SK-N-SH treated with all-trans-retinoic acid at 6 μM for 48 hours (cell line): ENCODE results near the gene ZNHIT2.
"Not testable (repeated sequence)": the region's sequence is repeated elsewhere in the genome, so short reads cannot be mapped to it uniquely, and the experiment has no call there.

ENCODE experiments used
- ATAC-seq: fragments of 200-7000 bp; cut with Tn5 transposase; 3 replicates; pipeline ENCODE4 v1.9.1; 2020; ENCODE audit warnings: mild to moderate bottlenecking, moderate library complexity
- ARNTL ChIP-seq: fragments of 450-650 bp; formaldehyde crosslinking; IDR thresholded peaks from 2 replicates; pipeline ENCODE4 v1.5.0; 2020; ENCODE audit warnings: low read depth, mild to moderate bottlenecking, moderate library complexity, borderline replicate concordance
- BACH2 ChIP-seq: fragments of 250-450 bp; sonication (Bioruptor Pico); IDR thresholded peaks from 2 replicates; pipeline ENCODE4 v1.9.0; 2021; ENCODE audit warnings: mild to moderate bottlenecking, borderline replicate concordance
- CSDC2 ChIP-seq: fragments of 250-450 bp; sonication (Bioruptor Pico); IDR thresholded peaks from 2 replicates; pipeline ENCODE4 v1.5.0; 2020; ENCODE audit warnings: mild to moderate bottlenecking, moderate library complexity
- ESRRG ChIP-seq: fragments of 250-450 bp; sonication (Bioruptor Pico); IDR thresholded peaks from 2 replicates; pipeline ENCODE4 v1.6.1; 2021; ENCODE audit warnings: mild to moderate bottlenecking
- GLIS3 ChIP-seq: fragments of 250-450 bp; sonication (Bioruptor Pico); IDR thresholded peaks from 2 replicates; pipeline ENCODE4 v1.5.0; 2020; ENCODE audit warnings: mild to moderate bottlenecking, moderate library complexity
- ISL1 ChIP-seq: fragments of 250-450 bp; sonication (Bioruptor Pico); IDR thresholded peaks from 2 replicates; pipeline ENCODE4 v2.1.2; 2022; ENCODE audit warnings: mild to moderate bottlenecking, moderate library complexity
- OSR1 ChIP-seq: fragments of 250-450 bp; sonication (Bioruptor Pico); IDR thresholded peaks from 2 replicates; pipeline ENCODE4 v1.8.0; 2022; ENCODE audit warnings: moderate library complexity, mild to moderate bottlenecking, inconsistent platforms
- PPARA ChIP-seq: fragments of 250-450 bp; sonication (Bioruptor Pico); IDR thresholded peaks from 2 replicates; pipeline ENCODE4 v1.5.0; 2020; ENCODE audit warnings: mild to moderate bottlenecking, borderline replicate concordance
- SNAI2 ChIP-seq: fragments of 250-450 bp; sonication (Bioruptor Pico); IDR thresholded peaks from 2 replicates; pipeline ENCODE4 v1.5.0; 2020; ENCODE audit warnings: mild to moderate bottlenecking, moderate library complexity
- TCF4 ChIP-seq: fragments of 250-450 bp; sonication (Bioruptor Pico); IDR thresholded peaks from 2 replicates; pipeline ENCODE4 v1.8.0; 2021; ENCODE audit warnings: mild to moderate bottlenecking, moderate library complexity, borderline replicate concordance
- TOX ChIP-seq: fragments of 250-450 bp; sonication (Bioruptor Pico); IDR thresholded peaks from 2 replicates; pipeline ENCODE4 v1.8.0; 2021; ENCODE audit warnings: mild to moderate bottlenecking, moderate library complexity, borderline replicate concordance
- ZC3H10 ChIP-seq: fragments of 250-450 bp; sonication (Bioruptor Pico); IDR thresholded peaks from 2 replicates; pipeline ENCODE4 v1.5.1; 2021; ENCODE audit warnings: mild to moderate bottlenecking, moderate library complexity
- ZFP3 ChIP-seq: fragments of 250-450 bp; sonication (Bioruptor Pico); IDR thresholded peaks from 2 replicates; pipeline ENCODE4 v1.5.0; 2020; ENCODE audit warnings: mild to moderate bottlenecking, moderate library complexity
- ZFP30 ChIP-seq: fragments of 450-650 bp; formaldehyde crosslinking; IDR thresholded peaks from 2 replicates; pipeline ENCODE4 v1.5.0; 2022; ENCODE audit warnings: mild to moderate bottlenecking, moderate library complexity
- ZNF565 ChIP-seq: fragments of 450-650 bp; formaldehyde crosslinking; conservative IDR thresholded peaks from 2 replicates; pipeline ENCODE4 v1.5.0; 2020; ENCODE audit warnings: low read depth, mild to moderate bottlenecking, moderate library complexity
- ZNF8 ChIP-seq: fragments of 450-650 bp; formaldehyde crosslinking; IDR thresholded peaks from 2 replicates; pipeline ENCODE4 v1.5.0; 2020; ENCODE audit warnings: mild to moderate bottlenecking, moderate library complexity
- TF ChIP-seq, protein P1 (sequence below): fragments of 250-450 bp; sonication (Bioruptor Pico); IDR thresholded peaks from 2 replicates; pipeline ENCODE4 v1.5.1; 2020; ENCODE audit warnings: low read depth, mild to moderate bottlenecking, moderate library complexity
- TF ChIP-seq, protein P2 (sequence below): fragments of 250-450 bp; sonication (Bioruptor Pico); IDR thresholded peaks from 2 replicates; pipeline ENCODE4 v1.5.1; 2021; ENCODE audit warnings: mild to moderate bottlenecking, moderate library complexity
- TF ChIP-seq, protein P3 (sequence below): fragments of 250-450 bp; sonication (Bioruptor Pico); IDR thresholded peaks from 2 replicates; pipeline ENCODE4 v1.8.0; 2021; ENCODE audit warnings: low read depth, mild to moderate bottlenecking, moderate library complexity, borderline replicate concordance
- TF ChIP-seq, protein P4 (sequence below): fragments of 250-450 bp; sonication (Bioruptor Pico); IDR thresholded peaks from 2 replicates; pipeline ENCODE4 v1.8.0; 2020; ENCODE audit warnings: mild to moderate bottlenecking, moderate library complexity, borderline replicate concordance

Gene ZNHIT2

DNA sequence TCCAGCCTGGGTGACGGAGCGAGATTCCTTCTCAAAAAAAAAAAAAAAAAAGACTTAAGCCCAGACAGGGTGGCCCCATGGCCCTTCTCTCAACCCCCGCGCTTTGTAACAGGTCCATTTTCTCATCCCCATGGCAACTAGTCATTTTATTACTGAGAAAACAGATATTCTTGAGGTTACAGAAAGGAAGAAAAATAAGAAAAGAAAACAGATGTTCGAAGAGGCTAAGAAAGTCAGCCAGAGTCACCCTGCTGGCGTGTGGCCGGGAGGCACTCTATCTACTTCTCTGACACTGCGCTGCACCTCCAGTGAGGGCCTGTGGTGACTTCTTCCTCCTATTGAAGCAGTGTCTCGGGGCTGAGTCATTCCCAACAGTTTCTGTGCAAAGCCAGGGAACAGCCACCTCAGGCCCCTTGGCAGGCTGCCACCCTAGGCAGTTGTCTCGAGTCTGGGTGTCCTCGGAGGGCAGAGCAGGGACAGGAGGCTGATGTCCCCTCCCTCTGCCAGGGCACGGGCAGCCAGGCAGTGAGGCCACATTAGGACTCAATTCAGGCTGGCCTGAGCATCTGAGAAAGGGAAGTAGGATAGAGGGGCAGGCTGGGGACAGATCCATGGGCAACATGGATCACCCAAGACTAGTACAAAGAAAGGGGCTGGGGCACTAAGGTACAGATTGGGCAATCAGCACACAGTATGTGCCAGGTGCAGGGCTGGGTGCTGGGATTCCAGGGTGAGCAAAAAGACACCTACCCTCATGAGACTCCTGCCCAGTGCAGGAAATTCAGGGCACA is 33.2 kb upstream of the ZNHIT2 start:
- TF ChIP-seq PPARA (CRISPR knock-in tag) = no peak
- TF ChIP-seq ZNF8 = no peak
- no peak for TF ChIP-seq OSR1
- TF ChIP-seq ARNTL (CRISPR knock-in tag) = no peak
- no peak for TF ChIP-seq ZNF565 (CRISPR knock-in tag)
- no peak for TF ChIP-seq ZFP30
- peak; percentile 94 for ATAC-seq

DNA sequence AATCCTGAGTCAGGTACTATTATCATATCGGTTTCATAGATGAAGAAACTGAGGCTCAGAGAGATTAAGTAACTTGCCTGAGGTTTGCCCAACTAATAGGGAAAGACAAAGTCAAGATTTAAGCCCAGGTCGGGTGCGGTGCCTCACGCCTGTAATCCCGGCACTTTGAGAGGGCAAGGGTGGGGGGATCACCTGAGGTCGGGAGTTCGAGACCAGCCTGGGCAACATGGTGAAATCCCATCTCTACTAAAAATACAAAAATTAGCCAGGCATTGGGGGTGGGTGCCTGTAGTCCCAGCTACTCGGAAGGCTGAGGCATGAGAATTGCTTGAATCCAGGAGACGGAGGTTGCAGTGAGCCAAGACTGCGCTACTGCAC is 32.6 kb upstream of the ZNHIT2 start:
- not testable (repeated sequence) for ATAC-seq

DNA sequence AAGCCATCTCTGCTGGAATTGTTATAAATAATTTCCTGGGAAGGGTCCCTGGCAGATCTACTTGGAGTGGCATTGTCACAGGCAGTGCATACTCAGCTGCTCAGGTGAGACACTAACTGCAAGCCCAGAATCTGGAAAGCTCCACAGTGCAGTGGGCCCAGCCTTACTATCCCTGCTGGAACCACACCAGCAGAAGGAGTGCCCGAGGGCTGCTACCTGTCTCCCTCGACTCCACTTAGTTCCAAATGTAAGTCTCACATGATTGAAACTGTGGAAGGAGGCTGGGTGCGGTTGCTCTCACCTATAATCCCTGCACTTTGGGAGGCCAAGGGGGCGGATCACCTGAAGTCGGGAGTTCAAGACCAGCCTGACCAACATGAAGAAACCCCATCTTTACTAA is 31.2 kb upstream of the ZNHIT2 start:
- ATAC-seq = no peak
- TF ChIP-seq, protein P1, sequence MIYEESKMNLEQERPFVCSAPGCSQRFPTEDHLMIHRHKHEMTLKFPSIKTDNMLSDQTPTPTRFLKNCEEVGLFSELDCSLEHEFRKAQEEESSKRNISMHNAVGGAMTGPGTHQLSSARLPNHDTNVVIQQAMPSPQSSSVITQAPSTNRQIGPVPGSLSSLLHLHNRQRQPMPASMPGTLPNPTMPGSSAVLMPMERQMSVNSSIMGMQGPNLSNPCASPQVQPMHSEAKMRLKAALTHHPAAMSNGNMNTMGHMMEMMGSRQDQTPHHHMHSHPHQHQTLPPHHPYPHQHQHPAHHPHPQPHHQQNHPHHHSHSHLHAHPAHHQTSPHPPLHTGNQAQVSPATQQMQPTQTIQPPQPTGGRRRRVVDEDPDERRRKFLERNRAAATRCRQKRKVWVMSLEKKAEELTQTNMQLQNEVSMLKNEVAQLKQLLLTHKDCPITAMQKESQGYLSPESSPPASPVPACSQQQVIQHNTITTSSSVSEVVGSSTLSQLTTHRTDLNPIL (CRISPR knock-in tag) = no peak
- no peak for TF ChIP-seq ISL1
- TF ChIP-seq, protein P2, sequence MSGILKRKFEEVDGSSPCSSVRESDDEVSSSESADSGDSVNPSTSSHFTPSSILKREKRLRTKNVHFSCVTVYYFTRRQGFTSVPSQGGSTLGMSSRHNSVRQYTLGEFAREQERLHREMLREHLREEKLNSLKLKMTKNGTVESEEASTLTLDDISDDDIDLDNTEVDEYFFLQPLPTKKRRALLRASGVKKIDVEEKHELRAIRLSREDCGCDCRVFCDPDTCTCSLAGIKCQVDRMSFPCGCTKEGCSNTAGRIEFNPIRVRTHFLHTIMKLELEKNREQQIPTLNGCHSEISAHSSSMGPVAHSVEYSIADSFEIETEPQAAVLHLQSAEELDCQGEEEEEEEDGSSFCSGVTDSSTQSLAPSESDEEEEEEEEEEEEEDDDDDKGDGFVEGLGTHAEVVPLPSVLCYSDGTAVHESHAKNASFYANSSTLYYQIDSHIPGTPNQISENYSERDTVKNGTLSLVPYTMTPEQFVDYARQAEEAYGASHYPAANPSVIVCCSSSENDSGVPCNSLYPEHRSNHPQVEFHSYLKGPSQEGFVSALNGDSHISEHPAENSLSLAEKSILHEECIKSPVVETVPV = no peak
- no peak for TF ChIP-seq TCF4
- no peak for TF ChIP-seq ZC3H10 (CRISPR knock-in tag)
- TF ChIP-seq OSR1 = no peak

DNA sequence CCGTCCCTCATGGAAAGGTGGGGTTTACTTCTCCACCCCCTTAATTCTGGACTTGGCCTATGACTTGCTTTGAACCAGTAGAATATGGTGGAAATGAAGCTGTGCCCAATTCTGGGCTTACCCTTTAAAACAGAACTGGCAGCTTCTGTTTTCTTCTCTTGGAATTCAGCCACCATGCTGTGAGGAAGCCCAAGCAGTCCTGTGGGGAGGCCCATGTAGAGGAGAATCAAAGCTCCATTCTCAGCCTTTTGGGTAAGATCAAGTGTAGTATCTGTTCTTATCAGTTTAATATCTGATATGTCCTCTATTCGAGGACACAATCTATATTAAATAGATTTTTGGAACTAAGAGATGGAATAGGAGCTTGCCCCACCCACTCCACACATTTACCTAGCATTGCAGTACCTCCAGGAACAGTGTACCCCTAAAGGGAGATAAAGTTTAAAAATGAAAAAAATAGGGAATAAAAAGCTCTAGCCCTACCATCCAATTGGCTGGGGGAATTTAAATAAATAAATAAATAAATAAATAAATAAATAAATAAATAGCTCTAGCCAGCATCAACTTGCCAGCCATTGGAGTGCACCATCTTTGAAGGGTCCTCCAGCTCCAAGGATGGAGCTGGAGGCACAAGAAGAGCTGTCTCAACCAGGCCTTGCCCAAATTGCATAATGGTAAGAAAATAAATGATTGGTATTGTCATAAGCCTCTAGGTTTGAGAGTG is 30.0 kb upstream of the ZNHIT2 start:
- no peak for ATAC-seq
- TF ChIP-seq, protein P3, sequence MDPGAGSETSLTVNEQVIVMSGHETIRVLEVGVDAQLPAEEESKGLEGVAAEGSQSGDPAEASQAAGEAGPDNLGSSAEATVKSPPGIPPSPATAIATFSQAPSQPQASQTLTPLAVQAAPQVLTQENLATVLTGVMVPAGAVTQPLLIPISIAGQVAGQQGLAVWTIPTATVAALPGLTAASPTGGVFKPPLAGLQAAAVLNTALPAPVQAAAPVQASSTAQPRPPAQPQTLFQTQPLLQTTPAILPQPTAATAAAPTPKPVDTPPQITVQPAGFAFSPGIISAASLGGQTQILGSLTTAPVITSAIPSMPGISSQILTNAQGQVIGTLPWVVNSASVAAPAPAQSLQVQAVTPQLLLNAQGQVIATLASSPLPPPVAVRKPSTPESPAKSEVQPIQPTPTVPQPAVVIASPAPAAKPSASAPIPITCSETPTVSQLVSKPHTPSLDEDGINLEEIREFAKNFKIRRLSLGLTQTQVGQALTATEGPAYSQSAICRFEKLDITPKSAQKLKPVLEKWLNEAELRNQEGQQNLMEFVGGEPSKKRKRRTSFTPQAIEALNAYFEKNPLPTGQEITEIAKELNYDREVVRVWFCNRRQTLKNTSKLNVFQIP = no peak
- 0 out of 2 replicates have a peak, but pooled peaks have one; percentile 52 for TF ChIP-seq ZNF565 (CRISPR knock-in tag)

DNA sequence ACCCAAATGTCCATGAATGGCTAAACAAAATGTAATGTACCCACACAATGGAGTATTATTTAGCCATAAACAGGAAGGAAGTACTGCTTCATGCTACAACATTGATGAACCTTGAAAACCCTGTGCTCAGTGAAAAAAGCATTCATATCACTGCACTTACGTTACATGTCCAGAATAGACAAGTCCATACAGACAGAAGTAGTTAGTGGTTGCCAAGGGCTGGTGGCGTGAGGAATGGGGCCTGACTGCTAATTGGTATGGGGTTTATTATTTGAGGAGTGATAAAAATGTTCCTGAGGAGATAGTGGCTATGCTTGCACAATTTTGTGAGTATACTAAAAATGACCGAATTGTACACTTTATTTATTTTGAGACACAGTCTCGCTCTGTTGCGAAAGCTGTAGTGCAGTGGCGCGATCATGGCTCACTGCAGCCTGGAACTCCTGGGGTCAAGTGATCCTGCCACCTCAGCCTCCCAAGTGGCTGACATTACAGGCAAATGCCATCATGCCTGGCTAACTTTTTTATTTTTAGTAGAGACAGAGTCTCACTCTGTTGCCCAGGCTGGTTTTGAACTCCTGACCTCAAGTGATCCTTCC is 24.5 kb upstream of the ZNHIT2 start:
- ATAC-seq = no peak
- TF ChIP-seq, protein P2 = no peak
- no peak for TF ChIP-seq ESRRG
- no peak for TF ChIP-seq SNAI2 (CRISPR knock-in tag)
- TF ChIP-seq OSR1 = no peak
- TF ChIP-seq GLIS3 = no peak
- no peak for TF ChIP-seq TOX (CRISPR knock-in tag)
- TF ChIP-seq CSDC2 (CRISPR knock-in tag) = no peak
- no peak for TF ChIP-seq ZC3H10 (CRISPR knock-in tag)
- no peak for TF ChIP-seq ZFP30
- no peak for TF ChIP-seq ZFP3
- TF ChIP-seq, protein P3 = no peak
- TF ChIP-seq, protein P4, sequence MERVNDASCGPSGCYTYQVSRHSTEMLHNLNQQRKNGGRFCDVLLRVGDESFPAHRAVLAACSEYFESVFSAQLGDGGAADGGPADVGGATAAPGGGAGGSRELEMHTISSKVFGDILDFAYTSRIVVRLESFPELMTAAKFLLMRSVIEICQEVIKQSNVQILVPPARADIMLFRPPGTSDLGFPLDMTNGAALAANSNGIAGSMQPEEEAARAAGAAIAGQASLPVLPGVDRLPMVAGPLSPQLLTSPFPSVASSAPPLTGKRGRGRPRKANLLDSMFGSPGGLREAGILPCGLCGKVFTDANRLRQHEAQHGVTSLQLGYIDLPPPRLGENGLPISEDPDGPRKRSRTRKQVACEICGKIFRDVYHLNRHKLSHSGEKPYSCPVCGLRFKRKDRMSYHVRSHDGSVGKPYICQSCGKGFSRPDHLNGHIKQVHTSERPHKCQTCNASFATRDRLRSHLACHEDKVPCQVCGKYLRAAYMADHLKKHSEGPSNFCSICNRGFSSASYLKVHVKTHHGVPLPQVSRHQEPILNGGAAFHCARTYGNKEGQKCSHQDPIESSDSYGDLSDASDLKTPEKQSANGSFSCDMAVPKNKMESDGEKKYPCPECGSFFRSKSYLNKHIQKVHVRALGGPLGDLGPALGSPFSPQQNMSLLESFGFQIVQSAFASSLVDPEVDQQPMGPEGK (CRISPR knock-in tag) = no peak
- TF ChIP-seq BACH2 (CRISPR knock-in tag) = no peak
- no peak for TF ChIP-seq ISL1
- TF ChIP-seq TCF4 = no peak
